D341Med (cell line): Measurements from ENCODE around the gene MAP7D2.

Experiments used
- DNase-seq: peaks from one replicate; pipeline ENCODE4 v3.0.0; 2012; ENCODE audit warnings: low spot score

MAP7D2 gene

DNA sequence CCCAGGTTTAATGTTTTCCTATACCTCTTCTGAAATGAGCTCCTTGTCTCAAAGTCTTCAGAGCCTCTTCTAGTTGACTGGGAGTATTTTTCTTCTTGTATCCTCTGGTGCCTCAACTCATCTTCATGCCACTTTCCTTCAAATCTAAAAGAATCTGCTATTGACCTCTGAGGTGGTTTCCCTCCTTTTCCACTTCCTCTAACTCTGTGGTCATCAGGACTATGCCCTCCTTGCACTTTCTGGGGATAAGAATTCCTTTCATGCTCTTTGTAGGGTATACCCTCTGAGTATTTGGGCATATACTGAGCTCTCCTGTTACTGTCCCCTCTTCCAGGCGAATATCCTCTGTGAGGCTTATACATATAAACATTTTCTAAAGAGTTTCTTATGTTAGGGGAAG, 150.7 kb downstream of the MAP7D2 start:
- DNase-seq, result no peak

DNA sequence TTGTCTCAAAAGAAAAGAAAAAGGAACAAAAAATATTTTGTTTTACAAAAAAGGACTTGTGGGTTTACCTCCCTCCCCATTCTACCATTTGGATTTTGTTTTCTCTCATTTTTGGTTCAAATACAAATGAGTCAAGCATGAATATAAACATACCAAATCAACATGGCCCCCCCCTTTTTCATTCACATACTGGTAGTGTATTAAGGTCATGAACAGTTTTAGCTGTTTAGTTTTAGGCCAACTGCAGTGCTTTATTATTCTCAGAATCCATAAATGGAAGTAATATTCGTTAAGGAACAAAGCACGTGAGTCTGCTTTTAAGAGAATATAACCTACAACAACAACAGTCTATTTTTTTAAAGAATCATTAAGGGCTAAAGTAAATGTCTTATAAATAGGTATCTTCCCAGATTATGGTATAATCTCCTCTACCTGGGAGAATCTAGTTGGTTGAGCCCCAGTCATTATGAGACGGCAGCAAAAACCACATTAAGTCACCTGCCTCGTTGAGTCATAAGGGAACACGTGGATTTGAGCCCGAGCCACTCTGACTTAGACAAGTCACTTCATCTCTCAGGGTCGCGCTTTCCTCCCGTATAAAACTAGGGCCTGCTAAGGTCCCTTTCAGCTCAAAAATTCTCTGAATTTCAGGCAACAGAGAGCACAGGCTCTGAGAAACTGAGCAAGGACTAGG, 152.5 kb downstream of the MAP7D2 start:
- no peak for DNase-seq

DNA sequence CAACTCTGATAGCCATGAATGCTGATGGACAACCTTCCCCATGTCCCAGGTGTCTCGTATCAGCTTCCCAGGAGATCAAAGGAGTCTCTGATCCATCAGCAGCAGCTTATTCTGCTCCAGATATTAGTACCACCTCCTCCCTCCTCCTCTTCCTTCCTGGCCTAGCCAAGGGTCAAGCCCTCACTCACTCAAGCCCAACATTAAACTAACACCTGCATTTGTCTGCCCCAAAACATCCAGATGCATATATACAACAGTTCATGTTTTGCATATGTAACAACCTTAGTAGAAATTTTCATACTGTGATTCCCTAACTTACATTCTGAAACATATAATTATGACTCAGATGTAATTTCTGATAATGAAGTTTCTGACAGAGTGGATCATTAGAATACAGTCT, 155.8 kb downstream of the MAP7D2 start:
- no peak for DNase-seq

DNA sequence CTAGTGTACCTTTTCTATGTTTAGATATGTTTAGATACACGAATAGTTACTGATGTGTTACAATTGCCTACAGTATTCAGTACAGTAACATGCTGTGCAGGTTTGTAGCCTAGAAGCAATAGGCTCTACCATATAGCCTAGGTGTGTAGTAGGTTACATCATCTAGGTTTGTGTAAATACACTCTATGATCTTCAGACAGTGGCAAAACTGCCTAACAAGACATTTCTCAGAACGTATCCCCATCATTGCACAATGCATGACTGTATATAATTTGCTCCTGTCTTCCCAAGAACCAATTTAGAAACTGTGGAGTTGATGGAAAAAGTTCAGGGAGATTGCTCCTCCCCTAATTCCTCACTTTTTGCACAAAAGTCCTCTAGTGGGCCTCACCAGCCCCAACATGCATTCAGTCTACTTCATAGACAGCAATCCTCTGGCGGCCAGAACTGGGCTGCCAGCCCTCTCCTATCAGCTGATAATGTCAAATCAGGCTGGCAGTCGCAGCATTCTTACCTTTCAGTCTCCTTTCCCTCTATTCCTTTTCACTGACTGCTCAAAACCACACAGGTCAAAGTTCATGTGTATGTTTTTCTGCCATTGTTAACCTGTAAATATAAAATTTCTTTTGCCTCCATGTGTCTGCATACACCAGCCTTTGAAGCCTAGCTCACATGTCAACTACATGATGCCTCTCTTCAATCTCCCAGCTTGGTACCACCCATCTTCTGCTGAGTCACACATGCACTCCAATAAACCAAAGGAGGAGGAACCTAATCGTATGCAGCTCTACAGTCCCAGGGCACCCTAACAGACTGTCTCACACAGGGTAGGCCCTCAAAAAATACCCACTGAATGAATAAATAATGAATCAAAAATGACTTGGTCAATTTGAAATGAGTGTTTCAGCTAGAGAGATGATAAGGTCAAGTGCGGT, 157.9 kb downstream of the MAP7D2 start:
- DNase-seq, result no peak

DNA sequence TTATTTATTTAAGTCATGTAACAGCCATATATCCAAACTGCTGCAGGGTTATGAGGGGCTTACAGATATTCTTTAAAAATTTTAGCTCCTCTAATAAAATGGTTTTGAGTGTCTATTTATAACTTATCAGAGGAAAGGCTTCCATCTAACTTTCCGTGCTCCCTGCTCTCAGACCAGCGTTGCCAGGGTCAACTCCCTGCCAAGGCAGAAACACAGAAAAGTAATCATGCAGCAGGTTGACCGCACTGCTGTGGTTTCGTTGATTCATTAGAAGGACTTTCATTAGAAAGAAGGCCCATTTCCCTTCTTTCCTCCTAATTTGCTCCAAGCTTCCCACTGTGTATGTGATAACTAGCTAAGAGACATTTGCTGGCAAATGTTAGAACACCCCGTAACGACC, 159.8 kb downstream of the MAP7D2 start:
- no peak for DNase-seq
